ENCODE results near the gene UFD1. TPM values are rescaled to one million over a fixed set of nuclear protein-coding genes. Genes with fewer than 3 reads are reported as not detected.

Gene UFD1
- total and polyA plus RNA-seq, 8 donors, result 3.8 to 86.6 (median 51.3) TPM

- Histone ChIP-seq H3K27me3 (no peaks in the 10 kb centered on the region), H3K4me1 (peaks cover 21 to 46% (median 35%) of the 10 kb centered on the region in 4 donors), H3K9me3 (no peaks in the 10 kb centered on the region), H3K27ac (peak overlapping the region in 2 of 5 donors; percentile 92 to 96), H3K36me3 (peaks cover 29 to 57% (median 47%) of the 10 kb centered on the region in 4 donors), H3K4me3 (peak overlapping the region in 2 of 4 donors; percentile 69 to 80)
- DNase-seq, result no peak
- 60 to 71% (median 61%) methylated on average over 5 of the region's 5 CpGs for WGBS, 5 donors
- intact Hi-C loops (cut with DNase I; ENCODE audit: low total_unique reads), result no loop called here
- TF ChIP-seq CTCF (IDR thresholded peaks at IDR 0.05) (no peak), EP300 (IDR thresholded peaks at IDR 0.05) (no peak), POLR2AphosphoS5 (IDR thresholded peaks at IDR 0.05) (no peak), POLR2A (IDR thresholded peaks at IDR 0.05) (no peak)
Observed at GRCh38 chr22:19448739-19449421, 30.1 kb downstream of the UFD1 start.

DNA sequence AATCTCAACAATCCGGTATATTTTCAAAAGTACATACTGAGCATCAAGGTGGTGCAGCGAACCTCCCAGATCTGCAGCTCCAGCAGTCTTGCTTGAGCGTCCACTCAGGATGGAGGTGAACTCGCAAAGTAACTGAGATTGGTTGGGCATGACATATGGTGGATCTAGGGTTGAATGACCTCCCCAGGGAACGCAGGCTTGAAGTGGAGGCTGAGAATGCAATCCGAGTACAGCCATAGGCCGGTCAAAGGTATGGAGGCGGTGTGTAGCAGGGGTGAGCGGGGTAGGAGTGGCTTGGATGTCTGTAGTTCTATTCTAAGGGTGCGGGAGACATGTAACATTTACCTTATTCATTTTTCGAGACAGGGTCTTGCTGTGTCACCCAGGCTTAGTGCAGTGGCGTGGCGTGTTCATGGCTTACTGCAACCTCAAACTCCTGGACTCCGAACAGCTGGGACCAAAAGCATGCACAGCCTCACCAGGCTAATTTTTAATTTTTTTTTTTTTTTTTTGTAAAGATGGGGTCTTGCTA, 30.9 kb downstream of the UFD1 start:
- WGBS, 5 donors, result 6 to 19% (median 11%) methylated on average over 14 of the region's 14 CpGs
- peaks cover 26 to 57% (median 47%) of the 10 kb centered on the region in 4 donors for H3K36me3 ChIP-seq
- peak; percentile 28 to 82 for DNase-seq

DNA sequence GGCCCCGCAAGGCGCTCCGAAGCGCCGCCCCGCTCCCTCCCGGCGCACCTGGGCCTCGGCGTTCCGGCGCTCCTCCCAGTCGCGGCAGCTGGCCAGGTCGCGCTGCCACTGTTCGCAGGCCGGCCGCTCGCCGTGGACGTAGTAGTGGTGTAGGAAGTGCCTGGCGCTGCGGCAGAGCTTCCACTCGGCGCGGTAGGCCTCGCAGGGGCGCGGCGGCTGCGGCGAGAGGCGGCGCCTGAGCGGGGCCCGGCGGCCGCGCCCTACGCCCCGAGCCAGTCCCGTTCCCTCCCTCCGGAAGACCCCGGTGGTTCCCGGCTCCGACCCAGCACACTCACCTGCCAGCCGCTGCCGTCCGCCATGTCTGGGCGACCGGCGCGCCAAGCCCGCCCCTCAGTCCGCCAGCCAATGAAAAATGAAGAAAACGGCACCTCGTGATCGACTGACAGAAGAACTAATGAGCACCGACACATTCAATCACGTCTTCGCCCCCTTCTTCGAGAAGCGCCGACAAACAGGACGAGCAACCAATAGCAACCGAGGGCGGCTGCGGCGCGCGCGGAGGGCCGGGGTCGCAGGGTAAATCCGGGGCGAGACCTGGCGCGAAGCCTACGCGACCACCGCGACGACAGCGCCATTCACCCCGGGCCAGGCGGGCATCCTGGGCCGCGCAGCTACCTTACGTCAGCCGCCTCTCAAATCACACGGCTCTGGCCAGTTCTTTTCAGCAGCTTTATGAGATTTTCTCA, 31.5 kb downstream of the UFD1 start, which contains the start of gene C22orf39:
TSS of gene C22orf39 (minus strand) at position 382 of the 746 bp plus-strand sequence. CDS start at position 359, 23 bp downstream.
- H3K36me3 ChIP-seq, result peaks cover 20 to 57% (median 46%) of the 10 kb centered on the region in 4 donors
- no peaks in the 10 kb centered on the region for H3K9me3 ChIP-seq
- intact Hi-C loops (cut with DNase I; ENCODE audit: low total_unique reads), result no loop called here
- no peaks in the 10 kb centered on the region for H3K27me3 ChIP-seq
- WGBS, 5 donors, result 0% methylated on average over 51 to 92 of the region's 92 CpGs
- peak within 1 kb of the TSS; percentile 92 to 96 (median 95) for H3K27ac ChIP-seq
- TF ChIP-seq CTCF (IDR thresholded peaks at IDR 0.05), result no peak
- peak in 1 of 4 donors; percentile 41 for TF ChIP-seq POLR2A (IDR thresholded peaks at IDR 0.05)
- peak; percentile 57 to 94 (median 91) for TF ChIP-seq POLR2AphosphoS5 (IDR thresholded peaks at IDR 0.05)
- H3K4me3 ChIP-seq, result peak within 1 kb of the TSS; percentile 69 to 91 (median 83)
- peaks cover 21 to 53% (median 40%) of the 10 kb centered on the region in 4 donors for H3K4me1 ChIP-seq
- DNase-seq, result peak; percentile 89 to 97

More for the DNA sequence above, 30.9 kb downstream of the UFD1 start:
- intact Hi-C loops (cut with DNase I; ENCODE audit: low total_unique reads), result no loop called here
- TF ChIP-seq POLR2A (IDR thresholded peaks at IDR 0.05), result no peak
- TF ChIP-seq EP300 (IDR thresholded peaks at IDR 0.05), result no peak
- no peak for TF ChIP-seq CTCF (IDR thresholded peaks at IDR 0.05)
- TF ChIP-seq POLR2AphosphoS5 (IDR thresholded peaks at IDR 0.05), result no peak
- Histone ChIP-seq H3K27ac (peak overlapping the region; percentile 92 to 96 (median 95)), H3K27me3 (no peaks in the 10 kb centered on the region), H3K4me3 (peak overlapping the region; percentile 69 to 91 (median 83)), H3K4me1 (peaks cover 21 to 53% (median 39%) of the 10 kb centered on the region in 4 donors), H3K9me3 (no peaks in the 10 kb centered on the region)
